ENCODE data around the gene POU2F1.
"Not testable (repeated sequence)": the region's sequence is repeated elsewhere in the genome, so short reads cannot be mapped to it uniquely, and the experiment has no call there.

POU2F1 gene

GRCh38 chr1:167314671-167315070 is 94.0 kb downstream of the POU2F1 start:
- no peak for DNase-seq

- DNase-seq, result no peak
These were observed 96.8 kb downstream of the POU2F1 start for GRCh38 chr1:167317463-167317862.

- DNase-seq, result not testable (repeated sequence)
These were observed 98.5 kb downstream of the POU2F1 start for GRCh38 chr1:167319206-167319605.

GRCh38 chr1:167322483-167322882 is 101.8 kb downstream of the POU2F1 start:
- DNase-seq, result no peak

GRCh38 chr1:167325151-167325550 is 104.5 kb downstream of the POU2F1 start:
- no peak for DNase-seq

- no peak for DNase-seq
These were observed 107.7 kb downstream of the POU2F1 start for GRCh38 chr1:167328306-167328815.

- DNase-seq, result peak in 7 of 14 donors; percentile 4 to 65 (median 9)
These were observed 108.3 kb downstream of the POU2F1 start for GRCh38 chr1:167328816-167329483.

- DNase-seq, result no peak
These were observed 110.1 kb downstream of the POU2F1 start for GRCh38 chr1:167330601-167331293.

- no peak for DNase-seq
These were observed 111.0 kb downstream of the POU2F1 start for GRCh38 chr1:167331650-167332049.

GRCh38 chr1:167332503-167332902 is 111.8 kb downstream of the POU2F1 start:
- DNase-seq, result no peak

- no peak for DNase-seq
These were observed 112.4 kb downstream of the POU2F1 start for GRCh38 chr1:167333124-167333523.

GRCh38 chr1:167333703-167334102 is 113.0 kb downstream of the POU2F1 start:
- no peak for DNase-seq

- DNase-seq, result no peak
These were observed 118.7 kb downstream of the POU2F1 start for GRCh38 chr1:167339405-167339804.

- DNase-seq, result no peak
These were observed 122.2 kb downstream of the POU2F1 start for GRCh38 chr1:167342846-167343245.

GRCh38 chr1:167344112-167344511 is 123.4 kb downstream of the POU2F1 start:
- DNase-seq, result no peak

GRCh38 chr1:167344615-167345385 is 124.1 kb downstream of the POU2F1 start:
- DNase-seq, result no peak

GRCh38 chr1:167345386-167345733 is 124.7 kb downstream of the POU2F1 start:
- no peak for DNase-seq

- DNase-seq, result no peak
These were observed 136.6 kb downstream of the POU2F1 start for GRCh38 chr1:167357305-167357704.

- no peak for DNase-seq
These were observed 138.6 kb downstream of the POU2F1 start for GRCh38 chr1:167359295-167359694.

- DNase-seq, result no peak
These were observed 139.4 kb downstream of the POU2F1 start for GRCh38 chr1:167360120-167360519.

GRCh38 chr1:167362638-167363037 is 142.0 kb downstream of the POU2F1 start:
- DNase-seq, result no peak

- no peak for DNase-seq
These were observed 144.1 kb downstream of the POU2F1 start for GRCh38 chr1:167364826-167365225.

- no peak for DNase-seq
These were observed 144.7 kb downstream of the POU2F1 start for GRCh38 chr1:167365360-167365759.
